Measurements from ENCODE around the gene CCDC33.

The CCDC33 gene

GRCh38 chr15:74235962-74236361 lies at the start of gene CCDC33:
TSS of gene CCDC33 (plus strand) at chr15:74236326. CDS start at chr15:74236720, 394 bp downstream.
- DNase-seq, result no peak

DNA sequence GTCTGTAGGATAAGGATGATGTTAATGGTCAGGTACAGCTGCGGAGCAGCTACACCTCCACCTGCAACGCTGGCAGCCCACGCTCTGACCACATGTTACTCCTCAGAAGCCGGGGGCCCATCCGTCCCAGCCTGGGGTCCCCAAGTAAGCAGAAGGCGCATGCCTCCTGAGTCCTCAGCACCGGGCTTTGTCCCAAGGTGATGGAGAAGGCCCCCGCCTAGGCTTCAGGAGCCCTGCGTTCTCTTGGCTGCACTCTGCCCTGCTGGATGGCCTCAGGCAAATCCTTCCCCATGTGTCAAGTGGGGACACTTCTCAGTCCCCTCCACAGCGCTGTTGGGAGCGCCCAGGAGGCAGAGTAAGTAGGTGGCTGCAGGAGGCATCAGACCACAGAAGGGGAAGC lies 47.9 kb upstream of the CCDC33 start:
- DNase-seq, result no peak

DNA sequence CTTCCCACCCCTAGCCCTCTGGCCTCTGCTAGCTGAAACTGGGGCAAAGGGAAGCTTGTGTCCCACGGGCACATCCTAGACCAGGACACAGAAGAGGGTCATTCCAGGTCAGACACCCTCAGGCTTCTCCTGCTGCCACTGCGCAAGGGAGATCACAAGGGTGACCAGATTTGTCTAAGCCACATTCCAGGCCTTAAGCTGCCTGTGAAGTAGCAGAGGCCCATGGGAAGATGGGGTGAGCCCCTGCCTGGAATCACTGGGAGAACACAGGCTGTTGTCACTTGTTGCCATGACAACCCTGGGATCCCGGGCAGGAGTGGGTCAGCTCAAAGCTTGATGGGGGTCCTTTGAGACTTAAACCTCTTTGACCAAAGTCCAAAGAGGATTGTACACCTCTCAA lies 44.3 kb upstream of the CCDC33 start:
- no peak for DNase-seq

DNA sequence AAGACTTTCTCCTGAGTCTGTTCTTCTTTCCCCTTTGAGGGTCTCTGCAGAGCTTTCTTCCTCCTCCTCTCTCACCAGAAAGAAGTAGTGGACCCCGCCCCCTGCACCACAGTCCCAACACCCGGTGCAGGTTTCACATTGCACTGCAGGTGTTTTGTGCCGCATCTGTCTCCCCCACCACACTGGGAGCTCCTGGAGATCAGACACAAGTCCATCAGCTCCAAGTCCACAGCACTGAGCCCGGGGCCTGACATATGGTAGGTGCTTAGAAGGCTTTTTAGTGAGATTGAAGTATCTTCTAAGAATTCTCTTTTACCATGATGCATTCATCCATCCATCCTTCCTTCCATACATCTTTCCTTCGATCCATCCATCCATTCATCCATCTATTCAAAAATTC lies 43.4 kb upstream of the CCDC33 start:
- DNase-seq, result no peak

- DNase-seq, result no peak
Observed at GRCh38 chr15:74193299-74193718, 42.8 kb upstream of the CCDC33 start.

GRCh38 chr15:74193905-74194304 lies 42.2 kb upstream of the CCDC33 start:
- no peak for DNase-seq

- no peak for DNase-seq
Observed at GRCh38 chr15:74194572-74195559, 41.3 kb upstream of the CCDC33 start.

DNA sequence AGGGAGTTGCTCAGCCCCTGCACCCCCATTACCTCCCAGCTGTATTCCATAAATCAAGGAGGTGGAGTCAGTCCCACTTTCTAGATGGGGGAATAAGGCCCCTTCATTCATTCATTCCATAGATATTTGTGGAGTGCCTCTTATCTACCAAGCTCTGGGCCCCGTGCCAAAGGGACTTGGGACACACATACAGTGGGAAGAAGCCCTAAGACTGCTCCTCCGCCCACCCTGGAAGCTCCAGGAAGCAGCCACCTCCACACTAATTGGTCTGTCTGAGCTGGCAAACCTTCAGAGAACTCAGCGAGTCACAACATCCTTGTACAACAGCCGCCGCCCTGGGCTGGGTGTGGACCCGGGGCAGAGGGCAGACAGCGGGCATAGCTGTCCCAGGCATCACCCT lies 40.0 kb upstream of the CCDC33 start:
- DNase-seq, result no peak

- no peak for DNase-seq
Observed at GRCh38 chr15:74197176-74197965, 38.8 kb upstream of the CCDC33 start.

GRCh38 chr15:74199297-74199652 lies 36.9 kb upstream of the CCDC33 start:
- no peak for DNase-seq

GRCh38 chr15:74200412-74200815 lies 35.7 kb upstream of the CCDC33 start:
- no peak for DNase-seq

DNA sequence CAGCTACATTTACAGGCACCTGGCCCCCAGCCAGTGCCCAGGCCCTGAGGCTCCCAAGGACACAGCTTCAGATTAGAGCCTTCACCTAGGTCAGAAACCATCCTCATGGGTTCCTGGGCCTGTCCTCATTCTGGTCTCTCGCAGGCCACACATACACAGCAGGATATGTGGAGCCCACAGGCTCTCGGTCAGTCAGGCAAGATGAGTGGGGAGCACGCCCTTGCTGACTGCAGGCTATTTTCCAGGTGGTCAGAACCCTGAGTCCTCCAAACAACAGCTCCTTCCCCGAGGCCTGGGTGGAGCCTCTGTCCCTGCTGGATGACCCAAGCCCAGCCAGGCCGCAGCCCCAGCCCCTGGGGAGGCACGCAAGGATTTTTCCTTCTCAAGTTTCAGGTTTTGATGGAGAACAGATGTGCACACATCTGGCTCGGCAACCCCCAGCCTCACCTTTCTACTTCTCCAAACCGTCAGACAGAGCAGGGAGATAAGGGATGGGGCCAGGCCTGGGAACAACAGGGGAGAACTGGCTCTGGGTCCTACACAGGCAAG lies 35.2 kb upstream of the CCDC33 start:
- DNase-seq, result no peak

GRCh38 chr15:74201710-74202420 lies 34.3 kb upstream of the CCDC33 start:
- no peak for DNase-seq

DNA sequence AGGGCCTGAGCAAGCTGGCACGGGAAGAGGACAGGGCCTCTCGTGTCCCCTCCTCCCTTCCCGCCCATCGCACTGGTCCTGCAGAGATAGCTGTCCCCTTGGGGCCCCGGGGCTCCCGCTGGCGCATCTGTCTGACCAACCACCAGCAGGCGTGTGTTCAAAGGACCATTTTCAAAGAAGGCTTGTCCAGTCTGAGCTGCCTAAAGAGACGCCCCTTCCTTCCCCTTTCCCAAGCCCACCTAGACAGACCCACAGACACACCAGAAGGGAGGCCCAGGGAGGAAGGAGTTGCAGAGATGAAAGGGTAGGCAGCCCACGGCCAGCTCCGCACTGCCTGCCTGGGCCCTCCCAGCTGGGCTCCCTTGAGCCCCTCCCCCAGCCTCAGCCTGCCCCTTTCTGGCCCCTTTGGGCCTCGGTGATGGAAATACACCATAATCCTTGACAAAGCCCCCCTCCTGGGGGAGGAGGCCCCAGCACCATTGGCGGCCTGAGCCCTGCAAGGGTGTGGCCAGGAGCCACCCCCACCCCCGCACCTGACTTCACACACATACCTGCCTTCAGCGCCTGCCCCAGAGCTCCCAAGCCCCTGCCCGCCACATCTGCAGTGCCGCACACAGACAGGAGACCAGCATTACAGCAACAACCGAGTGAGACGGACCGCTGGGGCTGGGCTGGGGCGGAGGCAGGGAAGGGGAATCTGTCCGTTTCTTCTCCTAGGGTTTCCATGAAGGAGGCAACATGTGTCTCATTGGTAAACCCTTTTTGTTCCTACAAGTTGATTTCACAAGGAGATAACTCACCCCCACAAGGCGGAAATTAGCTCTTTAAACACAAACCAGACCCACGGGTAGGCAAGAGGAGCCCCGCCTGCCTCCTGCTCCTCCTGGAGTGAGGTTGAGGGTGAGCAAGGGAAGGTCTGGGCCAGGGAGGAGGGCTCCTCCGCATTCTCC lies 33.4 kb upstream of the CCDC33 start, which contains the start of gene STRA6:
STRA6 (minus strand) TSS at position 336 of the 950 bp plus-strand sequence. CDS start 520 bp downstream, outside the sequence.
- no peak for DNase-seq

DNA sequence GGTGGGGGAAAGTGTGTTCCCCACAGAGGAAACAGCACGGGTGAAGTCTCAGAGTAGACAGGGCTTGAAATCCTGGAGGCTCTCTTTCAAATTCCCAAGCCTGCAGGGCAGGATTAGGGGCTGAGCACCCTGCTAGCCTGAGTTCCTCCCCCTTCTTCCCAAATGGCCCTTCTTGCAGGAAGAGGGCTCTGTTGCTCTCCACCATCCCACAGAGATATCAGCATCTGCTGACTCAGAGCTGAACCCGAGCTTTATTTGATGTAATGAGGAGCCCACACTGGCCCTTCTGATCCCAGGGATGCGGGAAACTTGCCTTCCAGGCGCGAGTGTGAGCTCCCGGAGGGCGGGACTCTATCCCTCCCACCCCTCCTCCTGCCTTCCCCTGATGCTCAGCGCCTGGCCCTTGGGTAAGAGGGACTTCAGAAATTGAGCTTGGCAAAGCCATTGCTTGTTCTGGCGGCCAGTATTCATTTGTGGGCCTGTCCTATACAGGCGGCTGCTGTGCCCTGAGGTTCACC lies 32.2 kb upstream of the CCDC33 start:
- no peak for DNase-seq

- no peak for DNase-seq
Observed at GRCh38 chr15:74205582-74205947, 30.6 kb upstream of the CCDC33 start.

GRCh38 chr15:74206801-74207281 lies 29.3 kb upstream of the CCDC33 start:
- no peak for DNase-seq

- DNase-seq, result no peak
Observed at GRCh38 chr15:74207652-74208440, 28.3 kb upstream of the CCDC33 start.

DNA sequence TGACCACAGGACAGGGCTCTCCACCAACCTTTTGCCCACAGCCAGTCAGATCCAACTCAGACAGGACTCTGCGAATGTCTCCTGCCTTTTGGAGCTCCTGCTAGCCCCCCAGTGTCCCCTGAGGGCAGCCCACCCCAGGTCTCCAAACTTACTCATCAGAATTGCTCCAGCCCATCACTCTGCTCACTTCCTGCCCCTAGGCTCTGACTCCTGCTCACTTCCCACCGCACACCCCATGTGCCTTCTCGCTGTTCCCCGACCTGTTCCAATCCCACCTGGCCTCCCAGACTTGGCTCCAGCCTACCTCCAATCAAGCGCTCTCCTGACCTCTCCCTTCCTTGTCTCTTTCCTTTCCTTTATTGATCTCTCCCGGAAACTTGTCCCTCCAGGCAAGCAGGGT lies 27.6 kb upstream of the CCDC33 start:
- DNase-seq, result no peak

- no peak for DNase-seq
Observed at GRCh38 chr15:74208901-74209559, 27.1 kb upstream of the CCDC33 start.
